Effector memory CD4-positive, alpha-beta T cell (primary cell): ENCODE data around the gene IDH3B.

Experiments used
- DNase-seq, 3 donors: peaks; one replicate each; pipeline ENCODE4 v3.0.0-alpha.2; 2020
- H3K27ac ChIP-seq: 2 replicates; pipeline ENCODE4 v1.7.0; 2013; ENCODE audit warnings: mild to moderate bottlenecking, low read length, moderate library complexity; ENCODE audit not compliant: insufficient read depth, poor library complexity, severe bottlenecking
- H3K27me3 ChIP-seq: replicated peaks from 2 replicates; pipeline ENCODE4 v1.7.0; 2013; ENCODE audit warnings: mild to moderate bottlenecking, low read length; ENCODE audit not compliant: insufficient read depth, control insufficient read depth, poor library complexity, severe bottlenecking
- H3K36me3 ChIP-seq: 2 replicates; pipeline ENCODE4 v1.7.0; 2013; ENCODE audit warnings: mild to moderate bottlenecking, low read length, moderate library complexity; ENCODE audit not compliant: control insufficient read depth, insufficient read depth
- H3K4me1 ChIP-seq: 2 replicates; pipeline ENCODE4 v1.7.0; 2013; ENCODE audit warnings: low read length, mild to moderate bottlenecking; ENCODE audit not compliant: control insufficient read depth, insufficient read depth, poor library complexity, severe bottlenecking
- H3K4me3 ChIP-seq: 2 replicates; pipeline ENCODE4 v1.7.0; 2013; ENCODE audit warnings: low read length, low read depth, mild to moderate bottlenecking; ENCODE audit not compliant: insufficient read depth, poor library complexity, severe bottlenecking
- H3K9me3 ChIP-seq: 2 replicates; pipeline ENCODE4 v1.7.0; 2013; ENCODE audit warnings: mild to moderate bottlenecking, low read length, moderate library complexity; ENCODE audit not compliant: control insufficient read depth

IDH3B gene

GRCh38 chr20:2625062-2625461 is 39.0 kb downstream of the IDH3B start:
- Histone ChIP-seq H3K4me3 (no peak overlapping the region), H3K27ac (no peak overlapping the region), H3K9me3 (no peaks in the 10 kb centered on the region), H3K4me1 (no peaks in the 10 kb centered on the region), H3K36me3 (no peaks in the 10 kb centered on the region), H3K27me3 (no peaks in the 10 kb centered on the region)
- DNase-seq: no peak

GRCh38 chr20:2624190-2624589 is 39.8 kb downstream of the IDH3B start:
- Histone ChIP-seq H3K36me3 (no peaks in the 10 kb centered on the region), H3K4me1 (no peaks in the 10 kb centered on the region), H3K4me3 (no peak overlapping the region), H3K27ac (no peak overlapping the region), H3K27me3 (no peaks in the 10 kb centered on the region), H3K9me3 (no peaks in the 10 kb centered on the region)
- DNase-seq: no peak

GRCh38 chr20:2619961-2620595 is 43.9 kb downstream of the IDH3B start:
- Histone ChIP-seq H3K9me3 (no peaks in the 10 kb centered on the region), H3K27ac (no peak overlapping the region), H3K4me1 (no peaks in the 10 kb centered on the region), H3K4me3 (no peak overlapping the region), H3K27me3 (no peaks in the 10 kb centered on the region), H3K36me3 (no peaks in the 10 kb centered on the region)
- no peak for DNase-seq

GRCh38 chr20:2619337-2619736 is 44.7 kb downstream of the IDH3B start:
- H3K27me3 ChIP-seq: no peaks in the 10 kb centered on the region
- H3K4me1 ChIP-seq: no peaks in the 10 kb centered on the region
- H3K27ac ChIP-seq: no peak overlapping the region
- no peaks in the 10 kb centered on the region for H3K9me3 ChIP-seq
- no peak overlapping the region for H3K4me3 ChIP-seq
- no peak for DNase-seq
- no peaks in the 10 kb centered on the region for H3K36me3 ChIP-seq

GRCh38 chr20:2618815-2619214 is 45.2 kb downstream of the IDH3B start:
- Histone ChIP-seq H3K4me1 (no peaks in the 10 kb centered on the region), H3K27me3 (no peaks in the 10 kb centered on the region)

GRCh38 chr20:2617099-2617714 is 46.8 kb downstream of the IDH3B start:
- H3K4me1 ChIP-seq: no peaks in the 10 kb centered on the region
- no peak overlapping the region for H3K27ac ChIP-seq
- no peaks in the 10 kb centered on the region for H3K27me3 ChIP-seq
- no peaks in the 10 kb centered on the region for H3K36me3 ChIP-seq
- no peak overlapping the region for H3K4me3 ChIP-seq
- DNase-seq: no peak
- H3K9me3 ChIP-seq: no peaks in the 10 kb centered on the region

More at GRCh38 chr20:2618815-2619214, 45.2 kb downstream of the IDH3B start:
- Histone ChIP-seq H3K27ac (no peak overlapping the region), H3K9me3 (no peaks in the 10 kb centered on the region), H3K4me3 (no peak overlapping the region), H3K36me3 (no peaks in the 10 kb centered on the region)
- no peak for DNase-seq

GRCh38 chr20:2616634-2617033 is 47.4 kb downstream of the IDH3B start:
- Histone ChIP-seq H3K36me3 (no peaks in the 10 kb centered on the region), H3K27me3 (no peaks in the 10 kb centered on the region), H3K9me3 (no peaks in the 10 kb centered on the region), H3K27ac (no peak overlapping the region), H3K4me1 (no peaks in the 10 kb centered on the region), H3K4me3 (no peak overlapping the region)
- no peak for DNase-seq

GRCh38 chr20:2612073-2612472 is 51.9 kb downstream of the IDH3B start:
- no peaks in the 10 kb centered on the region for H3K36me3 ChIP-seq
- H3K27ac ChIP-seq: no peak overlapping the region
- H3K4me1 ChIP-seq: no peaks in the 10 kb centered on the region
- no peak overlapping the region for H3K4me3 ChIP-seq
- H3K27me3 ChIP-seq: peaks cover 6% of the 10 kb centered on the region
- no peak for DNase-seq
- H3K9me3 ChIP-seq: no peaks in the 10 kb centered on the region

- Histone ChIP-seq H3K27ac (no peak overlapping the region), H3K9me3 (no peaks in the 10 kb centered on the region), H3K4me1 (no peaks in the 10 kb centered on the region), H3K27me3 (peaks cover 6% of the 10 kb centered on the region), H3K4me3 (no peak overlapping the region), H3K36me3 (no peaks in the 10 kb centered on the region)
- DNase-seq: no peak
Observed at GRCh38 chr20:2610941-2611720, 52.9 kb downstream of the IDH3B start.

GRCh38 chr20:2610326-2610725 is 53.7 kb downstream of the IDH3B start:
- Histone ChIP-seq H3K4me1 (no peaks in the 10 kb centered on the region), H3K36me3 (no peaks in the 10 kb centered on the region), H3K4me3 (no peak overlapping the region), H3K27me3 (peaks cover 6% of the 10 kb centered on the region), H3K27ac (no peak overlapping the region), H3K9me3 (no peaks in the 10 kb centered on the region)
- DNase-seq: no peak
